ENCODE data around the gene ANKS1A. TPM values are rescaled to one million over a fixed set of nuclear protein-coding genes. Genes with fewer than 3 reads are reported as not detected.
"Not testable (repeated sequence)": the region's sequence is repeated elsewhere in the genome, so short reads cannot be mapped to it uniquely, and the experiment has no call there.

The ANKS1A gene
- total and polyA plus RNA-seq, 3 experiments from 2014 or later: 3.0 to 9.6 (median 8.7) TPM

DNA sequence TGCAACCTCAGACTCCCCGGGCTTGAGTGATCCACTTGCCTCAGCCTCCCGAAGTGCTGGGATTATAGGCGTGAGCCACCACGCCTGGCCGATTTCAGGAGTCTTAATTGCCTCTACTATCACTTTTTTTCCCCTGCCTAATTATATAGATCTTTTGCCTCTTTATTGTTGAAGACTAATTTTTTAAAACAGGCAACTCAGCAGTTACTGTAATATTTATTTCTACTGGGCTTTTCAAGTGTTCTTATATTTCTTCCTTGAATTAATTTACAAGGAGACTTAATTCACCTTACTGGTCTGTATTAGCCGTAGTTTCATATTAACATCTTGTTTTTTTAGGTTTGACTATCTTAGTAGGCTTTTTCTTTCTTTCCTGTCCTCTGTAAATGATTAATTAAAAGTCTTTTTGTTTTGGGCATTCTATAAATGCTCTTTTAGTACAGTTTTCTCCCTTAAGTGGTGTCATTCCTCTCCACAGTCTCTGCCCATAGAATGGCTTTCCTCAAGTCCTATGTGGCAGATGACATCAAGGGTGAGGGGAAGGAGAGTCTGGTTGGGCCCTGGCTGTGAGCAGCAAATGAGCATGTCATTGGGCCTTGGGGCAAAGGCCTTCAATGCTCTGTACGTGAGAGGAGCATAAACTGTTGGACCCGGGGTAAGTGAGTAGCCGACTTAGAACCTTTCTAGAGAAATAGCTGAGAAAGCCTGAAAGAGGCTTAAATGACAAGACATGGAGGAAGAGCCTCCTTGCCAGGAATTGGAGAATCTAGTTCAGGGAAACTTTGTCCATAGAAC is 36.0 kb downstream of the ANKS1A start:
- Histone ChIP-seq H3K4me1 (ENCODE audit: insufficient read depth, low read length) (no peaks in the 10 kb centered on the region), H3K27me3 (ENCODE audit: insufficient read depth, low read length, poor library complexity, severe bottlenecking) (no peaks in the 10 kb centered on the region), H3K9me3 (ENCODE audit: low read length) (no peaks in the 10 kb centered on the region), H3K4me3 (ENCODE audit: low read length) (no peak overlapping the region), H3K36me3 (ENCODE audit: insufficient read depth, low read length) (no peaks in the 10 kb centered on the region), H3K27ac (ENCODE audit: low read depth, low read length) (no peak overlapping the region)
- H3K4me1 Mint-ChIP-seq: peaks cover 0 to 6% (median 5%) of the 10 kb centered on the region in 3 donors
- DNase-seq: no peak
- H3K27ac Mint-ChIP-seq: peak overlapping the region in 2 of 8 donors; percentile 1 to 56
- H3K4me3 Mint-ChIP-seq: no peak overlapping the region
- ChIA-PET CTCF (no interaction called here), POLR2A (no interaction called here)
- no peaks in the 10 kb centered on the region for H3K9me3 Mint-ChIP-seq
- H3K36me3 Mint-ChIP-seq: no peaks in the 10 kb centered on the region
- no peaks in the 10 kb centered on the region for H3K27me3 Mint-ChIP-seq

DNA sequence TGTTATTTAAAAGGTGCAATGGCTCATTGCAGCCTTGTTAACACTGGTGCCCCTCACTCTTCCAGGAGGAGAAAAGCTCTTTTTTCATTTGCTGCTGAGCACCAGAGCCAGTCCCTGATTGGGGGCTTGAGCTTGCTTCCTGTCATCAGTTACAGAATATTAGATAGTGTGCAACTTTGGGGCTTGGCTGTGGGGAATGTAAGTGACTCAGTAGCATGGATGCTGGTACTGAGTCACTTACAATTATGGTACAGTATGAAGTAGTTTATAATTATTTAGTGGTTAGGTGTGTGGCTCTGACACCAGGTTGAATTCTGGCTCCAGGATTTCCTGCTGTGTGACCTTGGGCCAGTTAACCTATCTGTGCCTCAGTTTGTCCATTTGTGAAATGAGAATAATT is 37.6 kb downstream of the ANKS1A start:
- ChIA-PET CTCF (no interaction called here), POLR2A (no interaction called here)
- no peak overlapping the region for H3K4me3 Mint-ChIP-seq

DNA sequence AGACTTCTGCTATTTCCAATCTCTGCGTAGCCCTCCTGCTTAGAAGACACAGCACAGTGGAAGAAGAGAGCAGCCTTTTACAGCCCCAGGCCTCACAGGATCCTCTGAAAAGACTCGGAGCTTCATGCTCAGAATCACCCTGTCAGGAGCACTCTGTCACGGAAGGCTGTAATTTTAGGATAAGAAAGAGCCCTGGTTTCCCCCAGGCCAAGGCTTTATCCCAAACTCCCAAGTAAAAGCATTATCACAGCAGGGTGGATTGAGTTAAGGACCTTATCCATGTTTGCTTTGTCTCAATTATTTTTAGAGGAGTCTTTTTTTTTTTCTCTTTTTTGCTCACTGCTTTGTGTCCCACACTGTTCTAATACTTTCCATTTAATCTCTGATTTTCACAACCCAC is 39.2 kb downstream of the ANKS1A start:
- DNase-seq: no peak
- no peaks in the 10 kb centered on the region for H3K36me3 ChIP-seq (ENCODE audit: insufficient read depth, low read length)
- H3K27me3 ChIP-seq (ENCODE audit: insufficient read depth, low read length, poor library complexity, severe bottlenecking): no peaks in the 10 kb centered on the region
- POLR2A ChIA-PET: no interaction called here
- no peaks in the 10 kb centered on the region for H3K27me3 Mint-ChIP-seq
- no peaks in the 10 kb centered on the region for H3K4me1 ChIP-seq (ENCODE audit: insufficient read depth, low read length)
- H3K4me3 Mint-ChIP-seq: no peak overlapping the region
- H3K4me3 ChIP-seq (ENCODE audit: low read length): no peak overlapping the region
- H3K36me3 Mint-ChIP-seq: no peaks in the 10 kb centered on the region
- H3K9me3 Mint-ChIP-seq: no peaks in the 10 kb centered on the region
- peak overlapping the region in 1 of 8 donors; percentile 4 for H3K27ac Mint-ChIP-seq
- peaks cover 0 to 8% (median 5%) of the 10 kb centered on the region in 3 donors for H3K4me1 Mint-ChIP-seq
- H3K27ac ChIP-seq (ENCODE audit: low read depth, low read length): no peak overlapping the region
- CTCF ChIA-PET: interaction anchor here (1.0 kb wide), 1 partner anchor 11 kb away, joined by 3 read pairs; no protein-coding TSS in a partner anchor
- no peaks in the 10 kb centered on the region for H3K9me3 ChIP-seq (ENCODE audit: low read length)

More for the DNA sequence above, 37.6 kb downstream of the ANKS1A start:
- Mint-ChIP-seq H3K4me1 (peaks cover 0 to 8% (median 5%) of the 10 kb centered on the region in 3 donors), H3K27ac (no peak overlapping the region), H3K36me3 (no peaks in the 10 kb centered on the region), H3K27me3 (no peaks in the 10 kb centered on the region), H3K9me3 (no peaks in the 10 kb centered on the region)
- Histone ChIP-seq H3K4me3 (ENCODE audit: low read length) (no peak overlapping the region), H3K27me3 (ENCODE audit: insufficient read depth, low read length, poor library complexity, severe bottlenecking) (no peaks in the 10 kb centered on the region), H3K27ac (ENCODE audit: low read depth, low read length) (no peak overlapping the region), H3K4me1 (ENCODE audit: insufficient read depth, low read length) (no peaks in the 10 kb centered on the region), H3K9me3 (ENCODE audit: low read length) (no peaks in the 10 kb centered on the region), H3K36me3 (ENCODE audit: insufficient read depth, low read length) (no peaks in the 10 kb centered on the region)
- no peak for DNase-seq

DNA sequence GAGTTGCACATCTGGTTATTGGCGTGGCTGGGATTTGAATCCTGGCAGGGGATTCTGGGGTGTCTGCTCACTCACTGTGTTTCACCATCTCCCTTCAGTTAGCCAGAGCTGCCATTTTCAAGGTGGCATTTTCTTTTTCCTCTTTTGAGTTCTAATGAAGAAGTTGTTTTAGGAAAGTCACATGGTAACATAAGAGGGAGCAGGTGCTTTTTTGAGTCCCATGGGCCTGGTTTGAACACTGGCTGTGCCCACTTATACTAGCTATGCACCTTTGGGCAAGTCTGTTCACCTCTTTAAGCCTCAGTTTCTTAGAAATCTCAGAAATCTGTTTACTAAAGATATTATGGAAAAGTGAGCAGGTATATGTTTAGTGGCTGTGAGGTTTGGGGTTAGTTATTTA is 39.6 kb downstream of the ANKS1A start:
- no peak for DNase-seq
- no peaks in the 10 kb centered on the region for H3K9me3 ChIP-seq (ENCODE audit: low read length)
- no peaks in the 10 kb centered on the region for H3K27me3 ChIP-seq (ENCODE audit: insufficient read depth, low read length, poor library complexity, severe bottlenecking)
- H3K4me3 ChIP-seq (ENCODE audit: low read length): no peak overlapping the region
- ChIA-PET POLR2A (no interaction called here), CTCF (no interaction called here)
- Mint-ChIP-seq H3K4me1 (peaks cover 0 to 8% (median 3%) of the 10 kb centered on the region in 3 donors), H3K4me3 (no peak overlapping the region), H3K36me3 (no peaks in the 10 kb centered on the region), H3K9me3 (no peaks in the 10 kb centered on the region), H3K27me3 (no peaks in the 10 kb centered on the region), H3K27ac (no peak overlapping the region)
- H3K27ac ChIP-seq (ENCODE audit: low read depth, low read length): no peak overlapping the region
- H3K36me3 ChIP-seq (ENCODE audit: insufficient read depth, low read length): no peaks in the 10 kb centered on the region
- no peaks in the 10 kb centered on the region for H3K4me1 ChIP-seq (ENCODE audit: insufficient read depth, low read length)

DNA sequence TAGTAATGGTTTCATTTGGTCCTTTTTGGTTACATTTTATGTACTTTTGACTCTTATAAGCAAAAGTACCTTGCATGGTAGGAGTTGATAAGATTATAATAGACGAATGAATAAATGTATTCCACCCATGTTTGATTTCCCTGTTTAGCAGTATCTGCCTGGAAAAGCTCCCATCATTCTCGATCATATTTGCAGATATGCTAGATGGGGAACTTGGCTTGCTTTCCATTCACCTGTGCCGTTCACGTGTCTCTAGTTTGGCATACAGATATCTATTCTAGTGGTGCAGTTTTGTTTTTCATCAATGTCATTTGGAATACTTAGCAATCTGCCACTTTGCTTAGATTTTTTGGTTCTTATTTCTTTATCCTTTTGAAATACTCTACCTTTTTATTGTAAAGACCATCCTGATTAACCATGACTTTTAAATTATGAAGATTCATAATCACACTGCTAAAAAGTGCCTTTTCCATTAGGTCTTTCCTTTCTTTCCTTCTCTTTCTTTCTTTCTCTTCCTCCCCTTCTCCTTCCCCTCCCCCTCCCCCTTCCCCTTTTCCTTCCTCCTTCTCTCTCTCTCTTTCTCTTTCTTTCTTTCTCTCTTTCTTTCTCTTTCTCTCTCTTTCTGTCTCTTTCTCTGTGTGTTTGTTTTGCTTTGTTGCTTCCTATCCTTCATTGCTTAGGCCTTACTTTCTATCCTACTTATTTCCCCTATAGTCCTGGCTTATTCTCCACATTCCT is 40.4 kb downstream of the ANKS1A start:
- CTCF ChIA-PET: interaction anchor here (0.6 kb wide), 1 partner anchor 451 kb away, joined by 3 read pairs; no protein-coding TSS in a partner anchor
- Histone ChIP-seq H3K27ac (ENCODE audit: low read depth, low read length) (no peak overlapping the region), H3K4me1 (ENCODE audit: insufficient read depth, low read length) (no peaks in the 10 kb centered on the region), H3K27me3 (ENCODE audit: insufficient read depth, low read length, poor library complexity, severe bottlenecking) (no peaks in the 10 kb centered on the region), H3K4me3 (ENCODE audit: low read length) (no peak overlapping the region), H3K36me3 (ENCODE audit: insufficient read depth, low read length) (no peaks in the 10 kb centered on the region), H3K9me3 (ENCODE audit: low read length) (no peaks in the 10 kb centered on the region)
- Mint-ChIP-seq H3K4me1 (peaks cover 0 to 8% (median 0%) of the 10 kb centered on the region in 3 donors), H3K27ac (peak overlapping the region in 1 of 8 donors; percentile 38), H3K27me3 (no peaks in the 10 kb centered on the region), H3K9me3 (no peaks in the 10 kb centered on the region), H3K4me3 (no peak overlapping the region), H3K36me3 (no peaks in the 10 kb centered on the region)
- POLR2A ChIA-PET: no interaction called here
- DNase-seq: no peak

DNA sequence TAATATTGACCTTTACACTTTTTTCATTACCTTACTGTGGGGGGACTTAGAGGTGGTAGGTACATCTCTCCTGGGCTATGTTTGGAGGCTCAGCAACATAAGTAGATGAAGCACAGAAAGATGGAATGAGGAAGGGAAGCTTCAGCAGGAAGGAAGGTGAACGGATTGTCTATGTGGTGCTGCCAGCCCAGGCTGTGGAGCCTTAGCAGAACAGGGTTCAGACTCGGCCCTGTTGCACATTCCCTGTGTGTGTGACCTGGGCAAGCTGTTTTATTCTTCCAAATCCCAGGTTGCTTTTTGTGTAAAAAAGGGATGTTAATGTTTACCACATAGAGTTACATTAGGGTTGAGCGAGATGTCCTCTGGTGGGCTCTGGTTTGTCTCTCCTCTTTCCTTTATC is 41.2 kb downstream of the ANKS1A start:
- Mint-ChIP-seq H3K27ac (peak overlapping the region in 1 of 8 donors; percentile 5), H3K36me3 (no peaks in the 10 kb centered on the region), H3K4me3 (no peak overlapping the region), H3K9me3 (no peaks in the 10 kb centered on the region), H3K4me1 (peaks cover 0 to 8% (median 0%) of the 10 kb centered on the region in 3 donors), H3K27me3 (no peaks in the 10 kb centered on the region)
- no peak overlapping the region for H3K27ac ChIP-seq (ENCODE audit: low read depth, low read length)
- H3K27me3 ChIP-seq (ENCODE audit: insufficient read depth, low read length, poor library complexity, severe bottlenecking): no peaks in the 10 kb centered on the region
- ChIA-PET CTCF (no interaction called here), POLR2A (no interaction called here)
- no peak for DNase-seq
- H3K9me3 ChIP-seq (ENCODE audit: low read length): no peaks in the 10 kb centered on the region
- H3K36me3 ChIP-seq (ENCODE audit: insufficient read depth, low read length): no peaks in the 10 kb centered on the region
- H3K4me3 ChIP-seq (ENCODE audit: low read length): no peak overlapping the region
- H3K4me1 ChIP-seq (ENCODE audit: insufficient read depth, low read length): no peaks in the 10 kb centered on the region

DNA sequence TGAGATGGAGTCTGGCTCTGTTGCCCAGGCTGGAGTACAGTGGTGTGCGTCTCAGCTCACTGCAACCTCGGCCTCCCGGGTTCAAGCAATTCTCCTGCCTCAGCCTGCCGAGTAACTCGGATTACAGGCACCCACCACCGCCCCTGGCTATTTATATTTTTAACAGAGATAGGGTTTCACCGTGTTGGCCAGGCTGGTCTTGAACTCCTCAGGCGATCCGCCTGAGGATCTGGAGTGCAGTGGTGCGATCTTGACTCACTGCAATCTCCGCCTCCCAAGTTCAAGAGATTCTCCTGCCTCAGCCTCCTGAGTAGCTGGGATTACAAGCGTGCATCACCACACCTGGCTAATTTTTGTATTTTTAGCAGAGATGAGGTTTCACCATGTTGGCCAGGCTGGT is 43.1 kb downstream of the ANKS1A start:
- H3K4me1 Mint-ChIP-seq; H3K9me3 ChIP-seq (ENCODE audit: low read length); H3K9me3 Mint-ChIP-seq; H3K27me3 ChIP-seq (ENCODE audit: insufficient read depth, low read length, poor library complexity, severe bottlenecking); DNase-seq; H3K27ac ChIP-seq (ENCODE audit: low read depth, low read length); CTCF ChIA-PET; H3K4me3 ChIP-seq (ENCODE audit: low read length); H3K27me3 Mint-ChIP-seq; H3K36me3 ChIP-seq (ENCODE audit: insufficient read depth, low read length); H3K36me3 Mint-ChIP-seq; H3K27ac Mint-ChIP-seq; H3K4me3 Mint-ChIP-seq; POLR2A ChIA-PET; H3K4me1 ChIP-seq (ENCODE audit: insufficient read depth, low read length): not testable (repeated sequence)

DNA sequence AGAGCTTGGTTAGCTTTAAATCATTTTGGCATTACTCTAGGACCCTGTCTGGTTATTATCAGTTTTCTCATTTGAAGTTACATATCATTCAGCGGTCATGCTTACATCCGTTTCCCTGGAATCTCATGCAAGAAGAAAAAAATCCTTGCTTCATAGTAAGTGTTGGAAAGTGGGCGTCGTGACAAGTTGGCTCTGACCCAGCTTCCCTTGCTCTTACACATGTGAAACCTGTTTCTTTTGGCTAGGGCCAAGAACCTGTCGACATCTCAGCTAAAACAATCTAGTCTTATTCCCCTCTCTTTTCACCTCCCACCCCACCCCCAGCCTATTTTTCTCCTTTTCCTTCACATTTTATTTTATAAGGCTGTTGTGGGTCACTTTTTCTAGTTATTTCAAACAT is 45.5 kb downstream of the ANKS1A start:
- no peak overlapping the region for H3K4me3 Mint-ChIP-seq
- no peak overlapping the region for H3K4me3 ChIP-seq (ENCODE audit: low read length)
- no peaks in the 10 kb centered on the region for H3K9me3 Mint-ChIP-seq
- H3K9me3 ChIP-seq (ENCODE audit: low read length): no peaks in the 10 kb centered on the region
- H3K27ac ChIP-seq (ENCODE audit: low read depth, low read length): no peak overlapping the region
- H3K36me3 ChIP-seq (ENCODE audit: insufficient read depth, low read length): no peaks in the 10 kb centered on the region
- no peak for DNase-seq
- H3K36me3 Mint-ChIP-seq: no peaks in the 10 kb centered on the region
- peaks cover 0 to 4% (median 2%) of the 10 kb centered on the region in 3 donors for H3K4me1 Mint-ChIP-seq
- H3K27me3 ChIP-seq (ENCODE audit: insufficient read depth, low read length, poor library complexity, severe bottlenecking): no peaks in the 10 kb centered on the region
- no peaks in the 10 kb centered on the region for H3K4me1 ChIP-seq (ENCODE audit: insufficient read depth, low read length)
- no peaks in the 10 kb centered on the region for H3K27me3 Mint-ChIP-seq
- ChIA-PET CTCF (no interaction called here), POLR2A (no interaction called here)
- no peak overlapping the region for H3K27ac Mint-ChIP-seq

Measured in CD8-positive, alpha-beta memory T cell (primary cell).